AG20443 (cell line): Measurements from ENCODE around the gene MARK3.
A peak's percentile ranks its signal among the peaks of the same experiment; 100 is the strongest.

ENCODE experiments used
- DNase-seq: peaks from one replicate; pipeline ENCODE4 v3.0.0; 2012; ENCODE audit warnings: low spot score, mixed read lengths

Gene MARK3

GRCh38 chr14:103396463-103396862, 11.2 kb downstream of the MARK3 start:
- DNase-seq: no peak

DNA sequence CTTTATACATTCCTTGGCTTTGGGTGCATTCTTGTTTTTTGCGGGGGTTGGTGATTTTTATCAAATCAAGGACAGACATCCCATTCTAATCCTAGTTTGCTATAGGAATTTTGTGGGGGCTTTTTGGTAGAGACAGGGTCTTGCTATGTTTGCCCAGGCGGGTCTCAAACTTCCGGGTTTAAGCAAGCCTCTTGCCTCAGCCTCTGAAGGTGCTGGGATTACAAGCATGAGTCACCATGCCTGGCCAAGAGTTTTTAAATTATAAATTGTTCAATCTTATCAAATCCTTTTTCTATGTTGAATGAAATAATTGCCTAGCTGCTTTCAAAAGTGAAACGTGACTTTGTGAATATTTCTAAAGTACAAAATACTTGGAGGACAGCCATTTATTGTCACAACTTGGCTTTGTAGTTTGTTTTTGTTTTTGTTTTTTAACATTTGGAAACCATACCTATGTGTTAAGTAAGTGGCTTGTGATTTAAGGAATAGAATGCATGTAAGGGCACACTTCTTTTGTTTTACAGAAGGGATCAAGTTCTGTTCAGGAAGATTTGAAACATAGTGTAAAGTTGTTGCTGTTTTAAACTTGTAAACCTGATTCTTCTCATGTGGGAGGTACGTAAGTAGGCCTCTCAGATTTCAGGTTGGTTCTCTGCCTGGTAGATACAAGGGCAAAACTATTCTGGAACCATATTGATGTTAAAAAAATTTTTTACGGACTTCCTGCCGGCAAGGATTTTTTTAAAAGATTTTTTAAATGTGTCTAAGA, 13.4 kb downstream of the MARK3 start:
- no peak for DNase-seq

DNA sequence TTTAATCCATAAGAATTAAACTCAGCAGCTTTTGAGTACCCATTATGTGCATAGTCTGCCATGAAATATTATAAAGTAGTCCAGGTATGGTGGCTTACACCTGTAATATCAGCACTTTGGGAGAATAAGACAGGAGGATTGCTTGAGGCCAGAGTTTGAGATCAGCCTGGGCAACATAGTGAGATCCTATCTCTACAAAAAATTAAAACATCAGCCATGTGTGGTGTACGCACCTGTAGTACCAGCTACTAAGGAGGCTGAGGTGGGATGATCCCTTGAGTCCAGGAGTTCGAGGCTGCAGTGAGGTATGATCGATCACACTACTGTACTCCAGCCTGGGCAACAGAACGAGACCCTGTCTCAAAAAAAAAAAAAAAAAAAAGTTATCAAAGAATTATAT, 15.3 kb downstream of the MARK3 start:
- DNase-seq: no peak

DNA sequence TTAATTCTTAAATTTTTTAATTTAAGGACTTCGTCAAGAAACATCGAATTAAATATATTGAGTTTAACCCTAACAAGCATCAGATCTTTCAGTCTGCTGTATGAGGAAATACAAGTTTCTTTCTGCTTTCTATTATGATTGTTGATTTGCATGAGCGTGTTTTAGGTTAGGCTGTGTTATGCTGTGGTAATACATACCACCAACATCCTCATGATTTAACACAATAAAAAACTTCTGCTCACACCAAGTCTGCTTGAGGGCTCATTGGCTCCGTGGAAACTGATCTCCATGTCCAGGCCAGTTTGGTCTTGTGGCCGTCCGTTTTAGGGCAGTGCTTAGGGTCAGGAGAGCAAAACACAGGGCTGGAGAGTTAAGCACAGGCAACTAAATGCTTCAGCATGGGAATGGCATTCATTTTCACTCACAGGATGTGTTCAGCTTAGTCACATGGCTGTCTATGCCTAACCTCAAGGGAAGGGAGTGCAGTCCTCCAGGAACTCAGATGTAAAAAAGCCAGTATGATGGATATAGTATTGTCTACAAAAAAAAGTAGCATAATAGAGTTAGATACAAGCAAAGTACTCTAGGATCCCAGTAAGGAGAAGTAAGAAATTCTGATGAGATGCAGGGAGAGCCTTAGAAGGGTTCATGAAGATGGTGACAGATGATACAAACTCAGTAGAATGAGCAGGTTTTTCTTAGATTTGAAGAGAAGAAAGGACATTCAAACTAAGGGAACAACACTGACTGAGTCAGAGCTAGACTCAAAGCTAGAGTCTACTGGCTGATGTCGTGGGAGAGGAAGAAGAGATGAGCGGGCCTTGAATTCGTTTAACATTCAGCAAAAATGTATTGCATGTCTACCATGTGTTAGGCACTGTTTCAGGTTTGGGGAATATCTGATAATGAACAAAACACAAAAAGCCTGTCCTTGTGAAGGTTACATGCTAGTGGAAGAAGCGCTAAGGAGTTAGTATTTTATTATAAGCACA, 16.3 kb downstream of the MARK3 start:
- peak; percentile 65 for DNase-seq

DNA sequence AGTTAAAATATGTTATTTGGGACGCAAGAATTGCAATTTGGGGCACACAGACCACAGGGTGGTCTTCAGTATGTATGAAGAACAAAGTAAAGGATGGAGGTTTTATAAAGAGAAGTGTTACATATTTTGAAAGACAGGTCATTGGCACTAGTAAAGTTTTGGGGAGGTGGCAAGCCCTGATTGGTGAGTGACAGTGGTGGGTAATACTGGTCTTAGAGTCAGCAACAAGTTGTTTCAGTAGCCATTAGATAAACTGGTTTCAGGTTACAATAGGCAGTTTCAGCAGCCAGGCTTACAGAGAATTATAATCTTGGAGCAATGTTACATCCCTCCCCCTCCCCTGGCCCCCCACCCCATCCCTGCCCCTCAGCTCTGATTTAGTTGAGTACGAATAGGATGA, 17.5 kb downstream of the MARK3 start:
- DNase-seq: no peak

DNA sequence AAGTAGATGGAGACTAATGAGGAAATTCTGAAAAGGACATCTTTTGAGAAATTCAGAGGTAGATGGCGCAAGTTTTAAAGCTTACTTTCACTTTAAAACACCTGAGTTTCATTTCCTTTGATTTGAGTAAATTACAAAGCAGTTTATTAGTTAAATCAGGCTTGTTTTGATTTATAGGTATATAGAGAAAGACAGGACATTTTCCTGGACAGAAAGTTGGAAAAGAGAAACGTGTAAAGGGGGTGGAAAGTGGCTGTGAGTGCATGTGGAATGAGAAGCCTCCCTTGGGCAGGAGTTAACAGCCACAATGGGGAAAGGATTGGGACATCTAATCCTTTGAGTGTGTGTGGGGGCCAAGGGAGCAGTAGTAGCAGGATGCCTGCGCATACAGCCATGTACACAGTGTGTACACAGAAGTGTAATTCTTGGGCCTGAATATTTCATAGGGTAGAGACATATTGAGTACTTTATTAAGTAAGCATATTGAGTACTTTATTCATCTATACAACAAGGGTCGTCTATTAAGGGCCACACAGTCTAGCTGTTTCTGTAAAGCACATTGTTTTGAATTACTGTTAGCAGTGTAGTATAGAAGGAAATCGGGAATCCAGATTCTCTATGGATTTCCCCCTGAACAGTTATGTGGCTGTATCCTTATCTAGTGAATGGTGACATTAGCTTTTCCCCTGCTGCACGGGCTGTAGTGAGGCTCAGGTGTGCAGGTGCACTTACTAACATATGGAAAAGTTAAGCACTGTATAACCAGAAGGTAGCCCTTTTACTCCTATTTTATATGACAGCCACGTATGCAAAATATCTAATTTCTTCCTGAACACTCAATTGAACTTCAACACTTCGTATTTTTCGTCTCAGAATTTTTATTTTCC, 19.1 kb downstream of the MARK3 start:
- peak; percentile 27 for DNase-seq

- DNase-seq: no peak
Observed at GRCh38 chr14:103404920-103405319, 19.7 kb downstream of the MARK3 start.

DNA sequence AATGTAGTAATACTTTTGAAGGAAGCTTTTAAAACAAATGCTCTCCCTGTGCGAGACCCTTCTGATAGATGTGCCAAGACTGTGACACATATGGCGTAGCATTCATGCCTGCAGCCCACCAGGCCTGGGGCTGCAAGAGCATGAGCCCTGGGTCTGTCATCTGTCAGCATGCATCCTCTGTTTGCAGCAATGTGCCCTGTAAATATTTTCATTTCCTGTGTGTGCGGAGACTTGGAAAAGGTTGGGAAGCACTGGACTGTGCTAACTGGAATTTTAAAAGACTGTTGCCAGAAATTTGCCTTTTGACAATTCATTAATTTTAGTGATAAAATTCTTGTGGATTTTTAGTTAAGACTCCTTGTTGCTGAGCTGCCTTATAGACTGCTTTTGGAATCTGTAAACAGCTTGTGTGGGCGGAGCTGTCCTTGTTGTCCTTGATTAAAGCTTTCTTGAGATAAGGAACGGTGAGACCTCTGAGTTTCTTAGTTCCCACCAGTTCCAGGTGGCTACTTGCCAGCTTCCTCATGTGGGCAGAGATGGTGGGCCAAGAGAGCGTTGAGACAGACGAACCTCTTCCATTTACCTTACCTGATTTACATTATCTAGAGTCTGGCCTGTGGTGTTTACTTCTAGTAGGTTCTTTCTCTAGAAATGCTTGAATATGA, 23.4 kb downstream of the MARK3 start:
- DNase-seq: no peak

- DNase-seq: no peak
Observed at GRCh38 chr14:103416916-103417315, 31.7 kb downstream of the MARK3 start.

DNA sequence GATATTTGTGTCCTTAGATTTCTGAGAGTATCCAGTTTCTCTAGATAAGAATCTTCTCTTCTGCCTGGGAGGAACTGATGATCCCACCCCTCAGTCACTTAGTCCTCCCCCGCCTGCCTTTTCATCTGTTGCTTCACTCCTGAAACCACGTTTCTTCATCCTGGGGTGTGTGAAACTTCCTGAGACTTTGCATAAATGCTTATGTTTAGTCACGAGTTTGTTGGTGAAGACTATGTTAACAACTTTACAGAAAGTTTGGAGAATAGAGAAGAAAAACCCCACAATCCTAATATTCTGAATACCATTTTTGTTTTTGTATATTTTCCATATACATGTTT, 33.2 kb downstream of the MARK3 start:
- peak; percentile 63 for DNase-seq

- DNase-seq: no peak
Observed at GRCh38 chr14:103421556-103421955, 36.3 kb downstream of the MARK3 start.

GRCh38 chr14:103423050-103423461, 37.8 kb downstream of the MARK3 start:
- DNase-seq: peak; percentile 47

DNA sequence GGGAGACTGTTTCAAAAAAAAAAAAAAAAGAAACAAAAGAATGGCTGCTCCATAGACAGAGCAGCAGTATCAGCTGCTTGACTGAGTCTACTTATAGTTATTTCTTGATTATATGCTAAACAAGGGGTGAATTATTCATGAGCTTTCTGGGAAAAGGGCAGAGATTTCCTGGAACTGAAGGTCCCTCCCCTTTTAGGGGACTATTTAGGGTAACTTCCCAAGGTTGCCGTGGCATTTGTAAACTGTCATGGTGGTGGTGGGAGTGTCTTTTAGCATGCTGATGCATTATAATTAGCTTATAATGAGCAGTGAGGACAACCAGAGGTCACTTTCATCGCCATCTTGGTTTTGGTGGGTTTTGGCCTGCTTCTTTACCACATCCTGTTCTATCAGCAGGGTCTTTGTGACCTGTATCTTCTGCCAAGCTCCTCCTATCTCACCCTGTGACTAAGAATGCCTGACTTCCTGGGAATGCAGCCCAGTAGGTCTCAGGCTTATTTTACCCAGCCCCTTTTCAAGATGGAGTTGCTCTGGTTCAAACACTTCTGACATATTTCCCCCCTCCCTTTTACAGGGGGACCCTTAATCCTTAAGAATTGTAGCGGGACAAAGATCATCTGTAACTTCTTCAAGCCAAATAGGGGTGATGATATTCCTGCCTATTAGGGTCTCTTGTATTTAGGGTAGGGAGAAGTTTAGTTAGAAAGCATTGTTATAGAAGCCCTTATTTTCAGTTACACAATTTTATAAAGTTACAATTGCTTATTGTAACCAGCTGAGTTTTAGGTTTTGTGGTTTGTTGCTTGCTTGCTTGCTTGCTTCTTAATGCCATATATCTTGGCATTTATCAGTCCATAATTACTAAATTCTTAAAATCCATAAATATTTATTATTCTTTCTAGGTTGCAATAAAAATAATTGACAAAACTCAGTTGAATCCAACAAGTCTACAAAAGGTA, 42.5 kb downstream of the MARK3 start:
- no peak for DNase-seq

DNA sequence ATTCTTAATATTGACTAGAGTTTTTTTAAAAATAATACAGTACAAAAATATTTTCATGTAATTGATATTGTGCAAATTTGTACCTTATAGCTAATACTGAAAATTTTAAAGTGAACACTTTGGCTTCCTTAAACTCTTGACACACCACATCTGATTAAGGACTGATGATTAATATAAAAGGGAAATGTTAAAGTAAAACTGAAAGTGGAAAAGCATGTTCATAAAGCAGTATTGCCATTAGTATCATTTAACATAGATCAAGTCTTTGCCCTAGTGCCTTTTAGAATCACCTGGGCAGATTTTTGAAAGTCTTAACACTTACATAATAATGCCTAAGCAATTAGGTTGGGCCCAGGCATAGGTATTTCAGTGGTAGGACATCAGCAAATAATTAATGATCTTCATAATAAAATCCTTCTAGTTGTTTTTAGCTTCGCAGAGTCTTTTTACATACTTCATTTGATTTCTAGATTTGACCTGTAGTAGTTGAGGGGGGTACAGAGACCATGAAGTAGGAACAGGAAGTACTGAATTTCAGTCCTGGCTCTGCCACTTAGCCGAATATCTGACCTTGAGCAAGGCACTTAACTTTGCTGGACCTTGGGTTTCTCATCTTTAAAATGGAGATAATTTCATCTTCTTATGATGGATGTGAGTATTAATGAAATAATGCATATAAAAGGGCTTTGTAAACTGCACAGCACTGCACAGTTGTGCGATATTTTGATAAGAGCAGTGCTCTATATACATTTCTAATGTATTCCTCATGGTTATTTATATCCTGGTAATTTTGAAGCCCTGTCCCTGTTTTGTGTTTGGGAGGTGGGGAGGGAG, 43.7 kb downstream of the MARK3 start:
- no peak for DNase-seq

DNA sequence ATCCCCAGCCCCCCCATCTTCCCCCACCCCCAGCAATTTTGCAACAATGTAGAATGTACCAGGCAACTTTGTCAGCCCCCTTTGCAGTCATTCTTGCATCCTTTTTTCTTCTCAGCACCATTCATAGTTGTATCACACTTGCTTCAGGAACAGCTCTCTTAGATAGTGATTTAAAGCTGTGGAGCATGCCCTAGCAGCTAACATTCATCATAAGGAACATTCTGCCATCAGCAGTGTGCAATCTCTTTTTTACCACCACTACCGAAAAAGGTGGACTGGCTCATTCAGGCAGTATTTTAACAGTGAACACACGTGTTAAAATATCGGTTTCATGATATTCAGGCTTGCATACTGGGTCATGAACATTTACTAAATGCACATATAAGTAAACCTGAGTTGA, 45.1 kb downstream of the MARK3 start:
- no peak for DNase-seq

- DNase-seq: no peak
Observed at GRCh38 chr14:103432627-103433026, 47.4 kb downstream of the MARK3 start.

- no peak for DNase-seq
Observed at GRCh38 chr14:103433916-103434563, 48.8 kb downstream of the MARK3 start.

DNA sequence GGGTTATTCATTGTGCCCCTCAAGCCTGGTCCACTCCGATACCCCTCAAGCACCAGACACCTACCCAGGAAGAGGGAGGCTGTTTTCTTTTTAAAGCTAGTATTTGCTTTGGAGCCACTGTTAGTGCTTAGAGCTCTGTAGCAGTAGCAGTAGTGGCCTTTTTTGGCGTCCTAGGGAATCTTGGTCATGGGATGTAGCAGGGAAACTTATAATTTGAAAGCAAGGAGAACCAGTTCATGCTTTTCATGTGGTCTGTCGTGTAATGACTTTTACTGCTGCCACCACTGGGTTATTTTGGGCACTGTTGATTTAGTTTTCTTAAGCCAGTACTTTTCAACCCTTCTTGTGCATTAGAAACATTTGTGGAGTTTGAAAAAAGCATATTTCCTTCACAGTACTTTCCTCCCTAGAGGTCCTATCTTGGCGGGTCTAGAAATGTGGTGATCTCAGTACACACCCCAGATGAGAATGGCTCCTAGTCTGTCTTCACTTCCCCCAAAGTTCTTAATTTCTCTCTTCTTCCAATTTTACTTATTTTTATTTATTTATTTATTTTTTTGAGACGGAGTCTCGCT, 49.7 kb downstream of the MARK3 start:
- no peak for DNase-seq

DNA sequence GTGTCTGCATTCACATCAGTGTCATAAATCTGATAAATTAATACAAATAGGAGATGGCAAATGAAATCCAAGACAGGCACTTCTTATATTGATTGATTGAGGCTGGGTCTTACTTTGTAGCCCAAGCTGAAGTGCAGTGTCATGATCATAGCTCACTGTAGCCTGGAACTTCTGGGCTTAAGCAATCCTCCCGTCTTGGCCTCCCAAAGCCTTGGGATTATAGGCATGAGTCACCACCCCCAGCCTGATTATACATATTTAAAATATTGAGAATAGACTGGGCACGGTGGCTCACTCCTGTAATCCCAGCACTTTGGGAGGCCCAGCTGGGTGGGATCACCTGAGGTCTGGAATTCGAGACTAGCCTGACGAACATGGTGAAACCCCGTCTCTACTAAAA, 51.3 kb downstream of the MARK3 start:
- no peak for DNase-seq
